SK-N-SH treated with all-trans-retinoic acid at 6 μM for 48 hours (cell line): ENCODE data around the gene CBX1.

Experiments used
- ARNTL ChIP-seq: fragments of 450-650 bp; formaldehyde crosslinking; IDR thresholded peaks from 2 replicates; pipeline ENCODE4 v1.5.0; 2020; ENCODE audit warnings: low read depth, mild to moderate bottlenecking, moderate library complexity, borderline replicate concordance
- CSDC2 ChIP-seq: fragments of 250-450 bp; sonication (Bioruptor Pico); IDR thresholded peaks from 2 replicates; pipeline ENCODE4 v1.5.0; 2020; ENCODE audit warnings: mild to moderate bottlenecking, moderate library complexity
- ESRRG ChIP-seq: fragments of 250-450 bp; sonication (Bioruptor Pico); IDR thresholded peaks from 2 replicates; pipeline ENCODE4 v1.6.1; 2021; ENCODE audit warnings: mild to moderate bottlenecking
- ISL1 ChIP-seq: fragments of 250-450 bp; sonication (Bioruptor Pico); IDR thresholded peaks from 2 replicates; pipeline ENCODE4 v2.1.2; 2022; ENCODE audit warnings: mild to moderate bottlenecking, moderate library complexity
- PPARA ChIP-seq: fragments of 250-450 bp; sonication (Bioruptor Pico); IDR thresholded peaks from 2 replicates; pipeline ENCODE4 v1.5.0; 2020; ENCODE audit warnings: mild to moderate bottlenecking, borderline replicate concordance
- RARB ChIP-seq: fragments of 250-450 bp; sonication (Bioruptor Pico); IDR thresholded peaks from 2 replicates; pipeline ENCODE4 v1.8.0; 2021; ENCODE audit warnings: mild to moderate bottlenecking, moderate library complexity
- SNAI2 ChIP-seq: fragments of 250-450 bp; sonication (Bioruptor Pico); IDR thresholded peaks from 2 replicates; pipeline ENCODE4 v1.5.0; 2020; ENCODE audit warnings: mild to moderate bottlenecking, moderate library complexity
- TOX ChIP-seq: fragments of 250-450 bp; sonication (Bioruptor Pico); IDR thresholded peaks from 2 replicates; pipeline ENCODE4 v1.8.0; 2021; ENCODE audit warnings: mild to moderate bottlenecking, moderate library complexity, borderline replicate concordance
- ZFP3 ChIP-seq: fragments of 250-450 bp; sonication (Bioruptor Pico); IDR thresholded peaks from 2 replicates; pipeline ENCODE4 v1.5.0; 2020; ENCODE audit warnings: mild to moderate bottlenecking, moderate library complexity
- ZFP30 ChIP-seq: fragments of 450-650 bp; formaldehyde crosslinking; IDR thresholded peaks from 2 replicates; pipeline ENCODE4 v1.5.0; 2022; ENCODE audit warnings: mild to moderate bottlenecking, moderate library complexity
- ZNF565 ChIP-seq: fragments of 450-650 bp; formaldehyde crosslinking; conservative IDR thresholded peaks from 2 replicates; pipeline ENCODE4 v1.5.0; 2020; ENCODE audit warnings: low read depth, mild to moderate bottlenecking, moderate library complexity
- ZNF8 ChIP-seq: fragments of 450-650 bp; formaldehyde crosslinking; IDR thresholded peaks from 2 replicates; pipeline ENCODE4 v1.5.0; 2020; ENCODE audit warnings: mild to moderate bottlenecking, moderate library complexity
- TF ChIP-seq, protein P1 (sequence below): fragments of 250-450 bp; sonication (Bioruptor Pico); IDR thresholded peaks from 2 replicates; pipeline ENCODE4 v1.8.0; 2020; ENCODE audit warnings: mild to moderate bottlenecking, moderate library complexity, borderline replicate concordance
- TF ChIP-seq, protein P2 (sequence below): fragments of 250-450 bp; sonication (Bioruptor Pico); IDR thresholded peaks from 2 replicates; pipeline ENCODE4 v1.5.1; 2021; ENCODE audit warnings: mild to moderate bottlenecking, moderate library complexity

DNA sequence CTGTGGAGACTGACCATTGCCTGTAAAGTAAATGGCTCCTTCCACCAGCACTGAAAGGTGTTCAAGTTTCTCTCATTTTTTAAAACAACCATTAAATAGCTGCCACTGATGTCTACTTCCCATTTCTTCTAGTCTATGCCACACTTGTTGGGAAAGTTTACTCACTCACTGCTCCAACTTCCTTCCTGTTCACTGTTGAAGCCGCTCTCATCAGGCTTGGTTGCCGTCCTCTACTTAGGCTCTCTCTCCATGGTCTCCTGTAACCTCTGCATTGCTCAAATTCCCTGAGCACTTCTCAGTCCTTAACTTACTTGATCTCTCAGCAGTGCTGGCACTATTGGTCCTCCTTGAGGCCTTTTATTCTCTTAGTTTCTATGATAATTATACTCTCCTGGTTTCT lies 38.7 kb upstream of the CBX1 start:
- no peak for TF ChIP-seq RARB (CRISPR knock-in tag)
- no peak for TF ChIP-seq CSDC2 (CRISPR knock-in tag)
- TF ChIP-seq, protein P1, sequence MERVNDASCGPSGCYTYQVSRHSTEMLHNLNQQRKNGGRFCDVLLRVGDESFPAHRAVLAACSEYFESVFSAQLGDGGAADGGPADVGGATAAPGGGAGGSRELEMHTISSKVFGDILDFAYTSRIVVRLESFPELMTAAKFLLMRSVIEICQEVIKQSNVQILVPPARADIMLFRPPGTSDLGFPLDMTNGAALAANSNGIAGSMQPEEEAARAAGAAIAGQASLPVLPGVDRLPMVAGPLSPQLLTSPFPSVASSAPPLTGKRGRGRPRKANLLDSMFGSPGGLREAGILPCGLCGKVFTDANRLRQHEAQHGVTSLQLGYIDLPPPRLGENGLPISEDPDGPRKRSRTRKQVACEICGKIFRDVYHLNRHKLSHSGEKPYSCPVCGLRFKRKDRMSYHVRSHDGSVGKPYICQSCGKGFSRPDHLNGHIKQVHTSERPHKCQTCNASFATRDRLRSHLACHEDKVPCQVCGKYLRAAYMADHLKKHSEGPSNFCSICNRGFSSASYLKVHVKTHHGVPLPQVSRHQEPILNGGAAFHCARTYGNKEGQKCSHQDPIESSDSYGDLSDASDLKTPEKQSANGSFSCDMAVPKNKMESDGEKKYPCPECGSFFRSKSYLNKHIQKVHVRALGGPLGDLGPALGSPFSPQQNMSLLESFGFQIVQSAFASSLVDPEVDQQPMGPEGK (CRISPR knock-in tag): no peak
- no peak for TF ChIP-seq SNAI2 (CRISPR knock-in tag)
- TF ChIP-seq ESRRG (CRISPR knock-in tag): no peak
- TF ChIP-seq PPARA (CRISPR knock-in tag): no peak
- no peak for TF ChIP-seq ZNF565 (CRISPR knock-in tag)
- TF ChIP-seq TOX: no peak
- TF ChIP-seq ISL1 (CRISPR knock-in tag): no peak
- TF ChIP-seq, protein P2, sequence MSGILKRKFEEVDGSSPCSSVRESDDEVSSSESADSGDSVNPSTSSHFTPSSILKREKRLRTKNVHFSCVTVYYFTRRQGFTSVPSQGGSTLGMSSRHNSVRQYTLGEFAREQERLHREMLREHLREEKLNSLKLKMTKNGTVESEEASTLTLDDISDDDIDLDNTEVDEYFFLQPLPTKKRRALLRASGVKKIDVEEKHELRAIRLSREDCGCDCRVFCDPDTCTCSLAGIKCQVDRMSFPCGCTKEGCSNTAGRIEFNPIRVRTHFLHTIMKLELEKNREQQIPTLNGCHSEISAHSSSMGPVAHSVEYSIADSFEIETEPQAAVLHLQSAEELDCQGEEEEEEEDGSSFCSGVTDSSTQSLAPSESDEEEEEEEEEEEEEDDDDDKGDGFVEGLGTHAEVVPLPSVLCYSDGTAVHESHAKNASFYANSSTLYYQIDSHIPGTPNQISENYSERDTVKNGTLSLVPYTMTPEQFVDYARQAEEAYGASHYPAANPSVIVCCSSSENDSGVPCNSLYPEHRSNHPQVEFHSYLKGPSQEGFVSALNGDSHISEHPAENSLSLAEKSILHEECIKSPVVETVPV (CRISPR knock-in tag): no peak
- no peak for TF ChIP-seq ZFP30 (CRISPR knock-in tag)
- TF ChIP-seq ZNF8 (CRISPR knock-in tag): no peak
- no peak for TF ChIP-seq ZFP3 (CRISPR knock-in tag)
- no peak for TF ChIP-seq ARNTL (CRISPR knock-in tag)
